Spleen (tissue), 11 donors: ENCODE measurements around the gene GPR152. TPM values are rescaled to one million over a fixed set of nuclear protein-coding genes. Genes with fewer than 3 reads are reported as not detected.

Experiments used
- DNase-seq: peaks from one replicate; pipeline ENCODE4 v3.0.0-alpha.2; 2020
- H3K27ac ChIP-seq, 8 donors: fragments of 200-600 bp; sonication (generic) in 7 of 8; 1 replicate in 4 of 8; 2 replicates in 4 of 8; pipeline versions ENCODE4 v1.5.0 to v1.8.0; 2016 to 2021; ENCODE audit warnings: inconsistent platforms in 4 of 8, mild to moderate bottlenecking in 4 of 8, moderate library complexity in 1 of 8
- H3K27me3 ChIP-seq, 7 donors: fragments of 200-600 bp; sonication (generic) in 6 of 7; replicated peaks in 1 of 7; 1 replicate in 4 of 7; 2 replicates in 3 of 7; pipeline versions ENCODE4 v1.5.0 to v1.8.0; 2016 to 2021; ENCODE audit warnings: inconsistent platforms in 3 of 7, mild to moderate bottlenecking in 1 of 7
- H3K36me3 ChIP-seq, 6 donors: fragments of 200-600 bp; sonication (generic) in 5 of 6; 1 replicate in 4 of 6; 2 replicates in 2 of 6; pipeline versions ENCODE4 v1.5.0 to v1.8.0; 2016 to 2021; ENCODE audit warnings: inconsistent platforms in 2 of 6
- H3K4me1 ChIP-seq, 6 donors: fragments of 200-600 bp; sonication (generic) in 5 of 6; 1 replicate in 3 of 6; 2 replicates in 3 of 6; pipeline versions ENCODE4 v1.5.0 to v1.8.0; 2016 to 2021; ENCODE audit warnings: inconsistent platforms in 3 of 6
- H3K4me3 ChIP-seq, 8 donors: fragments of 200-600 bp; sonication (generic) in 7 of 8; 1 replicate in 4 of 8; 2 replicates in 4 of 8; pipeline versions ENCODE4 v1.5.0 to v1.8.0; 2016 to 2021; ENCODE audit warnings: inconsistent platforms in 4 of 8, mild to moderate bottlenecking in 4 of 8, moderate library complexity in 2 of 8
- H3K9me3 ChIP-seq, 8 donors: fragments of 200-600 bp; sonication (generic) in 7 of 8; 1 replicate in 4 of 8; 2 replicates in 4 of 8; pipeline versions ENCODE4 v1.5.0 to v1.8.0; 2016 to 2021; ENCODE audit warnings: inconsistent platforms in 4 of 8
- CTCF ChIP-seq, 11 experiments: fragments of 200-600 bp in 7 of 11; fragments of 450-650 bp in 4 of 11; sonication (generic) in 4 of 11; IDR thresholded peaks in 8 of 11; conservative IDR thresholded peaks in 3 of 11; 1 replicate in 7 of 11; 2 replicates in 4 of 11; pipeline versions ENCODE4 v1.4.0 to v1.8.0; 2016 to 2021; ENCODE audit warnings: antibody characterized with exemption in 11 of 11, inconsistent platforms in 4 of 11, mild to moderate bottlenecking in 1 of 11
- POLR2A ChIP-seq, 3 donors: fragments of 450-650 bp; IDR thresholded peaks; one replicate each; pipeline ENCODE4 v1.5.1; 2017; ENCODE audit warnings: antibody characterized with exemption in 3 of 3, mild to moderate bottlenecking in 1 of 3
- POLR2AphosphoS5 ChIP-seq, 3 donors: sonication (generic); formaldehyde crosslinking; IDR thresholded peaks; one replicate each; pipeline ENCODE4 v1.5.1; 2017; ENCODE audit warnings: antibody characterized with exemption in 3 of 3
- WGBS, 5 donors: extraction: QIAGEN DNeasy Blood & Tissue Kit in 3 of 5; methylation state at CpG; one replicate each; pipeline versions ENCODE4 v1.1.5 to v1.1.7; 2013 to 2018; 5-methylcytosine and 5-hydroxymethylcytosine counted together
- intact Hi-C: fragments of 100-400 bp; cut with DNase I; formaldehyde crosslinking; loops from one replicate; pipeline ENCODE4 v1.15.0; 2023; ENCODE audit warnings: low total_unique reads
- polyA plus RNA-seq, 3 donors: library from polyadenylated mRNA; stranded (reverse); fragments of 200-250 nt; gene quantifications; one replicate each; pipeline ENCODE4 v1.2.1, GENCODE V29; 2013
- total RNA-seq, 7 donors: library from RNA; depleted of rRNA in 3 of 7; stranded (reverse); fragments of >200 nt in 3 of 7; fragmentation: NEBNext Ultra II Directional in 4 of 7; extraction: Animal tissue kit (Norgen Biotek cat#: 25700) in 4 of 7; gene quantifications; one replicate each; pipeline versions ENCODE4 v1.1.0 to v1.2.1, GENCODE V29; 2016 to 2021
- donor health status: healthy with polysubstance abuse.
- donor health status: DM: no; HTN: no; CAD: no; lungs with moderate emphysema.
- donor health status: DM: no; HTN: no; CAD: no.
- donor health status: Bipolar disorder and iron deficiency.
- donor health status: healthy.
- donor health status: DM: no; HTN: no; CAD: no.
- donor health status: DM: yes; HTN: yes; CAD: no.

The GPR152 gene
- total and polyA plus RNA-seq, 10 donors: 0.10 TPM; not detected in 9

DNA sequence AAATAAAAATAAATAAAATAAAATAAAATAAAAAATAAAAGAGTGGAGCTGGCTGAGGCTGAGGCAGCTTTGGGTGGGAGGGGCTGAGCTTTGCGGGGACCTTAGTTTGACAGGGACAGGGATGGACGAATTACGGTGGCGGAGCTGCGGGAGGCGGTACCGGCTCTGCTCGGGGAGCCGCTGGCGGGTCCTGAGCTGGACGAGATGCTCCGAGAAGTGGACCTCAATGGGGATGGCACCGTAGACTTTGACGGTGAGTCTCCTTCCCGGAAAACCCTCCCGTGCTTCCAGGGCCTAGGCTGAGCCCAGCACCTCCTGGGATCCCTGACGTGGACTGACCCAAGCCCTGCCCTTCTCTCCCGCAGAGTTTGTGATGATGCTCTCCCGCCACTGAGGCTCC, 5.7 kb upstream of the GPR152 start:
- 89 to 96% (median 95%) methylated on average over 17 to 19 of the region's 19 CpGs for WGBS, 5 donors
- no peaks in the 10 kb centered on the region for H3K9me3 ChIP-seq
- no peak for DNase-seq
- peak overlapping the region in 5 of 8 donors; percentile 48 to 90 (median 84) for H3K27ac ChIP-seq
- intact Hi-C loops: no loop called here
- no peak overlapping the region for H3K4me3 ChIP-seq
- H3K27me3 ChIP-seq: no peaks in the 10 kb centered on the region
- H3K4me1 ChIP-seq: peaks cover 0 to 88% (median 10%) of the 10 kb centered on the region in 6 donors
- TF ChIP-seq POLR2A (IDR thresholded peaks at IDR 0.05) (no peak), POLR2AphosphoS5 (IDR thresholded peaks at IDR 0.05) (no peak), CTCF (IDR thresholded peaks at IDR 0.05 in 8 of 11, conservative IDR thresholded peaks at IDR 0.05 in 3 of 11) (no peak)
- H3K36me3 ChIP-seq: no peaks in the 10 kb centered on the region

- intact Hi-C loops: no loop called here
- Histone ChIP-seq H3K36me3 (no peaks in the 10 kb centered on the region), H3K4me1 (peaks cover 0 to 88% (median 18%) of the 10 kb centered on the region in 6 donors), H3K9me3 (no peaks in the 10 kb centered on the region), H3K4me3 (no peak overlapping the region), H3K27me3 (no peaks in the 10 kb centered on the region), H3K27ac (peak overlapping the region in 1 of 8 donors; percentile 88)
- WGBS, 5 donors: 90 to 99% (median 93%) methylated on average over 9 to 12 of the region's 12 CpGs
- no peak for TF ChIP-seq POLR2A (IDR thresholded peaks at IDR 0.05)
- peak in 1 of 3 donors; percentile 31 for TF ChIP-seq POLR2AphosphoS5 (IDR thresholded peaks at IDR 0.05)
- DNase-seq: no peak
These were observed 4.9 kb upstream of the GPR152 start for GRCh38 chr11:67457453-67457852.

- no peaks in the 10 kb centered on the region for H3K27me3 ChIP-seq
- H3K4me1 ChIP-seq: peaks cover 0 to 90% (median 30%) of the 10 kb centered on the region in 6 donors
- H3K36me3 ChIP-seq: no peaks in the 10 kb centered on the region
- intact Hi-C loops: no loop called here
- TF ChIP-seq POLR2AphosphoS5 (IDR thresholded peaks at IDR 0.05) (peak in 1 of 3 donors; percentile 16), CTCF (IDR thresholded peaks at IDR 0.05 in 8 of 11, conservative IDR thresholded peaks at IDR 0.05 in 3 of 11) (no peak)
- H3K4me3 ChIP-seq: no peak overlapping the region
- no peak for DNase-seq
- H3K9me3 ChIP-seq: no peaks in the 10 kb centered on the region
- H3K27ac ChIP-seq: no peak overlapping the region
- 75 to 92% (median 83%) methylated on average over 15 to 25 of the region's 25 CpGs for WGBS, 5 donors
These were observed 3.7 kb upstream of the GPR152 start for GRCh38 chr11:67456068-67456705.

GRCh38 chr11:67455054-67455453, 2.5 kb upstream of the GPR152 start, which contains the start of gene CABP4:
Gene CABP4, plus strand, starts transcription at chr11:67455354. Its CDS starts 70 bp downstream, at chr11:67455424.
- DNase-seq: no peak
- 85 to 98% (median 93%) methylated on average over 2 to 3 of the region's 3 CpGs for WGBS, 5 donors
- no peak for TF ChIP-seq CTCF (IDR thresholded peaks at IDR 0.05 in 8 of 11, conservative IDR thresholded peaks at IDR 0.05 in 3 of 11)
- no peak for TF ChIP-seq POLR2A (IDR thresholded peaks at IDR 0.05)
- TF ChIP-seq POLR2AphosphoS5 (IDR thresholded peaks at IDR 0.05): no peak
- intact Hi-C loops: no loop called here
- no peaks in the 10 kb centered on the region for H3K27me3 ChIP-seq
- no peak within 1 kb of the TSS for H3K4me3 ChIP-seq
- H3K27ac ChIP-seq: no peak within 1 kb of the TSS
- H3K4me1 ChIP-seq: peaks cover 3 to 90% (median 41%) of the 10 kb centered on the region in 6 donors
- no peaks in the 10 kb centered on the region for H3K9me3 ChIP-seq
- no peaks in the 10 kb centered on the region for H3K36me3 ChIP-seq
